Chondrocyte (in vitro differentiated cells): ENCODE data around the gene TMEM253. TPM values are rescaled to one million over a fixed set of nuclear protein-coding genes. Genes with fewer than 3 reads are reported as not detected.

Source experiments
- DNase-seq: peaks from one replicate; pipeline ENCODE4 v3.0.0; 2021; ENCODE audit warnings: mixed read lengths, low spot score
- H3K27ac Mint-ChIP-seq: one replicate; pipeline ENCODE4 v1.8.0; 2021; ENCODE audit warnings: mild to moderate bottlenecking, moderate library complexity, mixed read lengths; ENCODE audit not compliant: unreplicated experiment
- H3K27me3 Mint-ChIP-seq: 2 replicates; pipeline ENCODE4 v1.8.0; 2021; ENCODE audit warnings: low read depth, mixed read lengths
- H3K36me3 Mint-ChIP-seq: 2 replicates; pipeline ENCODE4 v1.8.0; 2021; ENCODE audit warnings: low read depth, mixed read lengths
- H3K4me1 Mint-ChIP-seq: 2 replicates; pipeline ENCODE4 v1.8.0; 2021; ENCODE audit warnings: low read depth, mild to moderate bottlenecking, mixed read lengths
- H3K4me3 Mint-ChIP-seq: one replicate; pipeline ENCODE4 v1.8.0; 2021; ENCODE audit warnings: mild to moderate bottlenecking, moderate library complexity, mixed read lengths; ENCODE audit not compliant: unreplicated experiment
- H3K9me3 Mint-ChIP-seq: 2 replicates; pipeline ENCODE4 v1.8.0; 2021; ENCODE audit warnings: low read depth, mixed read lengths
- total RNA-seq: library from RNA; stranded (reverse); gene quantifications from 3 replicates; pipeline ENCODE4 v1.2.1, GENCODE V29; 2021
- TF ChIP-seq, protein P1 (sequence below): fragments of 200-600 bp; sonication (generic); IDR thresholded peaks from 2 replicates; pipeline ENCODE4 v1.5.0; 2021; ENCODE audit warnings: antibody characterized with exemption, mild to moderate bottlenecking, moderate library complexity

Gene TMEM253
- total RNA-seq, 1 donor from 2014 or later: 1.1 TPM

GRCh38 chr14:21106176-21106497 is 5.3 kb downstream of the TMEM253 start:
- TF ChIP-seq, protein P1, sequence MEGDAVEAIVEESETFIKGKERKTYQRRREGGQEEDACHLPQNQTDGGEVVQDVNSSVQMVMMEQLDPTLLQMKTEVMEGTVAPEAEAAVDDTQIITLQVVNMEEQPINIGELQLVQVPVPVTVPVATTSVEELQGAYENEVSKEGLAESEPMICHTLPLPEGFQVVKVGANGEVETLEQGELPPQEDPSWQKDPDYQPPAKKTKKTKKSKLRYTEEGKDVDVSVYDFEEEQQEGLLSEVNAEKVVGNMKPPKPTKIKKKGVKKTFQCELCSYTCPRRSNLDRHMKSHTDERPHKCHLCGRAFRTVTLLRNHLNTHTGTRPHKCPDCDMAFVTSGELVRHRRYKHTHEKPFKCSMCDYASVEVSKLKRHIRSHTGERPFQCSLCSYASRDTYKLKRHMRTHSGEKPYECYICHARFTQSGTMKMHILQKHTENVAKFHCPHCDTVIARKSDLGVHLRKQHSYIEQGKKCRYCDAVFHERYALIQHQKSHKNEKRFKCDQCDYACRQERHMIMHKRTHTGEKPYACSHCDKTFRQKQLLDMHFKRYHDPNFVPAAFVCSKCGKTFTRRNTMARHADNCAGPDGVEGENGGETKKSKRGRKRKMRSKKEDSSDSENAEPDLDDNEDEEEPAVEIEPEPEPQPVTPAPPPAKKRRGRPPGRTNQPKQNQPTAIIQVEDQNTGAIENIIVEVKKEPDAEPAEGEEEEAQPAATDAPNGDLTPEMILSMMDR: no peak
- no peaks in the 10 kb centered on the region for H3K9me3 Mint-ChIP-seq
- H3K4me3 Mint-ChIP-seq: no peak overlapping the region
- DNase-seq: no peak
- no peaks in the 10 kb centered on the region for H3K36me3 Mint-ChIP-seq
- peaks cover 49% of the 10 kb centered on the region for H3K4me1 Mint-ChIP-seq
- H3K27me3 Mint-ChIP-seq: no peaks in the 10 kb centered on the region
- H3K27ac Mint-ChIP-seq: peak overlapping the region; percentile 83

GRCh38 chr14:21106498-21107282 is 5.8 kb downstream of the TMEM253 start:
- H3K9me3 Mint-ChIP-seq: no peaks in the 10 kb centered on the region
- H3K4me1 Mint-ChIP-seq: peaks cover 48% of the 10 kb centered on the region
- TF ChIP-seq, protein P1: peak; percentile 94
- H3K36me3 Mint-ChIP-seq: no peaks in the 10 kb centered on the region
- no peak for DNase-seq
- no peak overlapping the region for H3K4me3 Mint-ChIP-seq
- peak overlapping the region; percentile 83 for H3K27ac Mint-ChIP-seq
- no peaks in the 10 kb centered on the region for H3K27me3 Mint-ChIP-seq

- peaks cover 42% of the 10 kb centered on the region for H3K4me1 Mint-ChIP-seq
- no peak for DNase-seq
- TF ChIP-seq, protein P1: no peak
- H3K27ac Mint-ChIP-seq: peak overlapping the region; percentile 83
- no peaks in the 10 kb centered on the region for H3K9me3 Mint-ChIP-seq
- H3K36me3 Mint-ChIP-seq: no peaks in the 10 kb centered on the region
- no peak overlapping the region for H3K4me3 Mint-ChIP-seq
- no peaks in the 10 kb centered on the region for H3K27me3 Mint-ChIP-seq
Measured at GRCh38 chr14:21107283-21107800, 6.5 kb downstream of the TMEM253 start.

GRCh38 chr14:21108791-21109190 is 7.9 kb downstream of the TMEM253 start:
- Mint-ChIP-seq H3K4me3 (no peak overlapping the region), H3K36me3 (no peaks in the 10 kb centered on the region), H3K4me1 (peaks cover 30% of the 10 kb centered on the region), H3K27me3 (no peaks in the 10 kb centered on the region), H3K9me3 (no peaks in the 10 kb centered on the region), H3K27ac (no peak overlapping the region)
- no peak for DNase-seq
- TF ChIP-seq, protein P1: no peak

DNA sequence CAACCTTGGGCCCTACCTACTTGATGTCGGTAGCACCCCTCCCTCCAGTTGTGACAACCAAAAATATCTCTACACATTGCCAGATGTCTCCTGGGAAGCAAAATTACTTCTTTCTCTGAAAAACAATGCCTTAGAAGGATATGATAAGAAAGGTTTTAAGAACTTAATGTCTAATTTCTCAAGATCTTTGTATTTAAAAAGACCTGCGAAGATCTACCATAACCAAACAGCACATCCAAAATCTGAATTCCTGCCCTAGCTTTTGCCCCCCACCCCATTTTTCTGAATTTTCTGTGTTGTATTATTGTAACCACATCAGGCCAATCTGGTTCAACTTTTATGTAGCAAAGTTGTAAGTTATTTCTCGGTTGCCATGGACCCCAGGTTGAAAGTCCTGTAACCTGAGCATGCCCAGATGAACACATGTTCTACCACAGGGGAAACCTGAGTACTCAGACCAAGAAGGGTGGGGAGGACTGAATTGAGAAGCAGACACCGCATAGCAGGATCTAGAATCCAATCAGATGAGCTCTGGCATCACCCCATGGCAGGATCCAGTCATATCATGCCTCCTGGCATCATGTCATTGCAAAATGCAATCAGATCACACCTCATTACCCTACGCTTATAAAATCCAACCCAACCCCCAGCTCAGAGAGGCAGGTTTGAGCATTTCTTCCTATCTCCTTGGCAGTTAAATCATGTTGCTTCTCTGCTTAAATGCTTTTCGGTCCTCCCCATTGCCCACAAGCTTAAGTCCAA is 8.7 kb downstream of the TMEM253 start:
- no peaks in the 10 kb centered on the region for H3K9me3 Mint-ChIP-seq
- no peak for DNase-seq
- H3K27me3 Mint-ChIP-seq: no peaks in the 10 kb centered on the region
- TF ChIP-seq, protein P1: no peak
- H3K27ac Mint-ChIP-seq: no peak overlapping the region
- H3K36me3 Mint-ChIP-seq: no peaks in the 10 kb centered on the region
- no peak overlapping the region for H3K4me3 Mint-ChIP-seq
- H3K4me1 Mint-ChIP-seq: peaks cover 28% of the 10 kb centered on the region
